Stomach (tissue), 19 donors: ENCODE results near the gene VIL1. TPM values are rescaled to one million over a fixed set of nuclear protein-coding genes. Genes with fewer than 3 reads are reported as not detected.
A peak's percentile ranks its signal among the peaks of the same experiment; 100 is the strongest.

Experiments used
- DNase-seq, 2 donors: peaks; one replicate each; pipeline versions ENCODE4 v3.0.0 to v3.0.0-alpha.2; 2013 to 2019
- H3K27ac ChIP-seq, 5 donors: fragments of 200-600 bp in 4 of 5; sonication (generic) in 4 of 5; one replicate each; pipeline ENCODE4 v1.5.1; 2013 to 2019; ENCODE audit warnings: mild to moderate bottlenecking in 1 of 5, moderate library complexity in 1 of 5
- H3K27me3 ChIP-seq, 3 donors: fragments of 200-600 bp; sonication (generic); one replicate each; pipeline ENCODE4 v1.5.1; 2017 to 2019; ENCODE audit warnings: mixed run types in 1 of 3
- H3K36me3 ChIP-seq, 4 donors: fragments of 200-600 bp; sonication (generic); 1 replicate in 3 of 4; 2 replicates in 1 of 4; pipeline ENCODE4 v1.5.1; 2016 to 2019
- H3K4me1 ChIP-seq, 4 donors: fragments of 200-600 bp; sonication (generic); one replicate each; pipeline ENCODE4 v1.5.1; 2016 to 2019
- H3K4me3 ChIP-seq, 4 donors: fragments of 200-600 bp; sonication (generic) in 3 of 4; one replicate each; pipeline ENCODE4 v1.5.1; 2016 to 2019; ENCODE audit warnings: mild to moderate bottlenecking in 1 of 4
- H3K9me3 ChIP-seq, 4 donors: fragments of 200-600 bp; sonication (generic); one replicate each; pipeline ENCODE4 v1.5.1; 2016 to 2019
- EP300 ChIP-seq: sonication (generic); formaldehyde crosslinking; IDR thresholded peaks from one replicate; pipeline ENCODE4 v1.6.1; 2017; ENCODE audit warnings: antibody characterized with exemption
- POLR2A ChIP-seq, 4 donors: fragments of 450-650 bp; IDR thresholded peaks; one replicate each; pipeline ENCODE4 v1.6.1; 2016; ENCODE audit warnings: antibody characterized with exemption in 4 of 4, control low read depth in 2 of 4, mild to moderate bottlenecking in 1 of 4, moderate library complexity in 1 of 4
- POLR2AphosphoS5 ChIP-seq, 3 donors: sonication (generic); formaldehyde crosslinking; IDR thresholded peaks; one replicate each; pipeline ENCODE4 v1.6.1; 2016; ENCODE audit warnings: antibody characterized with exemption in 3 of 3
- WGBS, 5 donors: extraction: QIAGEN DNeasy Blood & Tissue Kit in 3 of 5; methylation state at CpG; one replicate each; pipeline versions ENCODE4 v1.1.5 to v1.1.7; 2013 to 2018; 5-methylcytosine and 5-hydroxymethylcytosine counted together
- intact Hi-C: fragments of 100-400 bp; cut with DNase I; formaldehyde crosslinking; loops from one replicate; pipeline ENCODE4 v1.15.1; 2023; ENCODE audit warnings: low total_unique reads
- long read RNA-seq, 10 donors: transcript quantifications; one replicate each; lab custom pipeline, GENCODE V29; 2026
- polyA plus RNA-seq, 3 donors: library from polyadenylated mRNA; stranded (reverse); fragments of 200-250 nt; gene quantifications; one replicate each; pipeline ENCODE4 v1.2.3, GENCODE V29; 2013
- total RNA-seq, 5 donors: library from RNA; depleted of rRNA; stranded (reverse); fragments of >200 nt; gene quantifications; one replicate each; pipeline versions ENCODE4 v1.1.0 to v1.2.3, GENCODE V29; 2014 to 2016
- TF ChIP-seq, protein P1 (sequence below), 7 experiments: fragments of 450-650 bp in 4 of 7; fragments of 200-600 bp in 3 of 7; sonication (generic) in 3 of 7; IDR thresholded peaks; one replicate each; pipeline ENCODE4 v1.5.1; 2016 to 2019; ENCODE audit warnings: antibody characterized with exemption in 7 of 7, control low read depth in 2 of 7, mild to moderate bottlenecking in 1 of 7
- donor health status: healthy with polysubstance abuse.
- donor health status: Bipolar disorder and iron deficiency.
- donor health status: healthy.

VIL1 gene
- total RNA-seq (100 to 1,000 TPM in 1 of 5 donors, 10 to 100 TPM in 2, under 1 TPM in 1, not detected in 1; 0.43 to 120 (median 12.7) TPM), polyA plus RNA-seq (1 to 10 TPM in 2 of 3 donors, under 1 TPM in 1; 0.38 to 1.8 (median 1.1) TPM)
- long read RNA-seq, donor 1, full-length matches to known transcripts, result 1 of 1 reads
- long read RNA-seq, donor 1, partial matches to known transcripts, result 0 of 1 reads
- long read RNA-seq, donor 1, other reads (novel, unspliced or antisense), result 0 of 1 reads
- long read RNA-seq, donor 2, full-length matches to known transcripts, result 5 of 5 reads
- long read RNA-seq, donor 2, partial matches to known transcripts, result 0 of 5 reads
- long read RNA-seq, donor 2, other reads (novel, unspliced or antisense), result 0 of 5 reads
- long read RNA-seq, donor 3, result 0 reads
- long read RNA-seq, donor 4, result 0 reads
- long read RNA-seq, donor 5, result 0 reads
- long read RNA-seq, donor 6, result 0 reads
- long read RNA-seq, donor 7, full-length matches to known transcripts, result 6 of 13 reads
- long read RNA-seq, donor 7, partial matches to known transcripts, result 7 of 13 reads
- long read RNA-seq, donor 7, other reads (novel, unspliced or antisense), result 0 of 13 reads
- long read RNA-seq, donor 8, full-length matches to known transcripts, result 1 of 1 reads
- long read RNA-seq, donor 8, partial matches to known transcripts, result 0 of 1 reads
- long read RNA-seq, donor 8, other reads (novel, unspliced or antisense), result 0 of 1 reads
- long read RNA-seq, donor 9, result 0 reads
- long read RNA-seq, donor 10, full-length matches to known transcripts, result 4 of 9 reads
- long read RNA-seq, donor 10, partial matches to known transcripts, result 5 of 9 reads
- long read RNA-seq, donor 10, other reads (novel, unspliced or antisense), result 0 of 9 reads

DNA sequence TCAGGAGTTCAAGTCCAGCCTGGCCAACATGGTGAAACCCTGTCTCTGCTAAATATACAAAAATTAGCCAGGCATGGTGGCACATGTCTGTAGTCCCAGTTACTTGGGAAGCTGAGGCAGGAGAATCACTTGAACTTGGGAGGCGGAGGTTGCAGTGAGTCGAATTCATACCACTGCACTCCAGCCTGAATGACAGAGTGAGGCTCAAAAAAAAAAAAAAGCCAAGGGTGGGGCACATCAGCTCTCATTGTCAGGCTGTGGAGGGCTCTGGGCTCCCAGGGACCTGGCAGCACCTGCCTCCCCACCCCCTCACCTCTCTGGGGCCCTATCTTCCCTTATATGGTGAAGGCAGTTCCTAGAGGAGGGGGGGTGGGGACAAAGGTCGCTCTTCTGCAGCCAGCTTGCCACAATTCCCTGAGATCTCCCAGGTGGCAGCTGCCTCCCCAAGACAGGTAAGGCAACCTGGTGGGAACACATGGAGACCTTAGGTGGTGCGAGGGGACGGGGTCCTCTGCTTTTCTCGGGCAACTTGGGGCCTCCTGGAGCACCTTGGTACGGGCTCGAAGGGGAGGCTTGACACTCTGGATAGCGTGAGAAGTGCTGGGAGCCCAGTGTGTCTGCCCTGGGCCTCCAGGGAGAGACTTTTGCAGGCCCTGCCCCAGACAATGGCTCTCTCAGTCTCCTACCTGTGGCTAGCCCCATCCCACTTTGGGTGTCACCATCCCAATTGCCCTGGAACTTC is at the start of gene VIL1:
TSS of gene VIL1 (plus strand) at position 407 of the 742 bp plus-strand sequence. CDS start 4,656 bp downstream, outside the sequence.
- no peak within 1 kb of the TSS for H3K4me3 ChIP-seq
- no peaks in the 10 kb centered on the region for H3K9me3 ChIP-seq
- H3K4me1 ChIP-seq, result peaks cover 0 to 9% (median 3%) of the 10 kb centered on the region in 4 donors
- WGBS, 5 donors, result 44 to 77% (median 55%) methylated on average over 3 to 9 of the region's 9 CpGs
- no peaks in the 10 kb centered on the region for H3K36me3 ChIP-seq
- intact Hi-C loops, result no loop called here
- H3K27me3 ChIP-seq, result no peaks in the 10 kb centered on the region
- peak in 1 of 2 donors; percentile 89 for DNase-seq
- TF ChIP-seq EP300, result no peak
- TF ChIP-seq POLR2AphosphoS5 (IDR thresholded peaks at IDR 0.05), result no peak
- no peak for TF ChIP-seq POLR2A (IDR thresholded peaks at IDR 0.05)
- H3K27ac ChIP-seq, result no peak within 1 kb of the TSS

DNA sequence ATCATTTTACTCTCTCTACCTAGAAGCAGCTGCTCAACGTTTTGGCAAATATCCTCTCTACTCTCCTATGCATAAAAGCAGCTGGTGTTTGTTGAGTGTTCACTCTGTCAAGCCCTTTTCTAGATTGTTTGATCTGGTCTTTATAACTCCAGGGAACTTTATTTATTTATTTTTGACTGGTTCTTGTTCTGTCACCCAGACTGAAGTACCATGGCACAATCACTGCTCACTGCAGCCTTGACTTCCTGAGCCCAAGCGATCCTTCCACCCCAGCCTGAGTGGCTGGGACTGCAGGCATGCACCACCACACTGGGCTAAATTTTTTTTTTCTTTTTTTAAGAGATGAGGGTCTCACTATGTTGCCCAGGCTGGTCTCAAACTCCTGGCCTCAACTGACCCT is 49.6 kb upstream of the VIL1 start:
- Histone ChIP-seq H3K4me3 (no peak overlapping the region), H3K9me3 (peaks cover 0 to 6% (median 0%) of the 10 kb centered on the region in 4 donors), H3K36me3 (no peaks in the 10 kb centered on the region), H3K4me1 (peaks cover 9 to 36% (median 29%) of the 10 kb centered on the region in 4 donors), H3K27me3 (no peaks in the 10 kb centered on the region), H3K27ac (peak overlapping the region; percentile 29 to 98 (median 97))
- no peak for TF ChIP-seq EP300
- DNase-seq, result no peak
- intact Hi-C loops, result no loop called here
- 21 to 36% (median 25%) methylated on average over 2 of the region's 2 CpGs for WGBS, 5 donors

DNA sequence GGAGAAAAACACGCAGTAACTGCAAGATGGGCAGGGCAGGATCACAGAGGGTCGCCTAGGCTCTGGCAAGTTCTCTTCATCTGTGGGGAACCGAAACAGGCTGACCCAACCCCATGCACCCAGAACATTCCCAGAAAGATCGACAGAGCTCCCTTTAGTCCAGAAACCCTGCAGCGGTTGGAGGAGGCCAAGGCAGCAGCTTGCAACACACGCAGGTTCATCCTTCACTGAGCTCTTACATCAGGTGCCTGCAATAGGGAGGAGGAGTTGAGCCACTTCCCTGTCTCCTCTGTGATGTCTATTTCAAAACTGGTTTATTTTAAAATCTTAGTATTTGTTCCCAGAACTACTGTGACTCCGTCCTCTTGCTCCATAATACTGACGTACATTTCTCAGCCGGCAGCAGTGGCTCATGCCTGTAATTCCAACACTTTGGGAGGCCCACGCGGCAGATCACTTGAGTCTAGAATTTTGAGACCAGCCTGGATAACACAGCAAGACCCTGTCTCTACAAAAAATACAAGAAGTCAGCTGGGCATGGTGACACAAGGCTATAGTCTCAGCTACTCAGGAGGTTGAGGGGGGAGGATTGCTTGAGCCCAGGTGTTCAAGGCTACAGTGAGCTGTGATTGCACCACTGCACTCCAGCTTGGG is 48.4 kb upstream of the VIL1 start:
- intact Hi-C loops, result no loop called here
- DNase-seq, result peak in 1 of 2 donors; percentile 53

GRCh38 chr2:218371983-218372350 is 47.0 kb upstream of the VIL1 start:
- intact Hi-C loops, result no loop called here
- DNase-seq, result no peak
- Histone ChIP-seq H3K36me3 (no peaks in the 10 kb centered on the region), H3K4me3 (no peak overlapping the region), H3K9me3 (no peaks in the 10 kb centered on the region), H3K27ac (peak overlapping the region in 4 of 5 donors; percentile 71 to 98 (median 96)), H3K27me3 (no peaks in the 10 kb centered on the region), H3K4me1 (peaks cover 9 to 36% (median 27%) of the 10 kb centered on the region in 4 donors)
- TF ChIP-seq POLR2A (IDR thresholded peaks at IDR 0.05) (no peak), POLR2AphosphoS5 (IDR thresholded peaks at IDR 0.05) (no peak), EP300 (no peak)
- TF ChIP-seq, protein P1, sequence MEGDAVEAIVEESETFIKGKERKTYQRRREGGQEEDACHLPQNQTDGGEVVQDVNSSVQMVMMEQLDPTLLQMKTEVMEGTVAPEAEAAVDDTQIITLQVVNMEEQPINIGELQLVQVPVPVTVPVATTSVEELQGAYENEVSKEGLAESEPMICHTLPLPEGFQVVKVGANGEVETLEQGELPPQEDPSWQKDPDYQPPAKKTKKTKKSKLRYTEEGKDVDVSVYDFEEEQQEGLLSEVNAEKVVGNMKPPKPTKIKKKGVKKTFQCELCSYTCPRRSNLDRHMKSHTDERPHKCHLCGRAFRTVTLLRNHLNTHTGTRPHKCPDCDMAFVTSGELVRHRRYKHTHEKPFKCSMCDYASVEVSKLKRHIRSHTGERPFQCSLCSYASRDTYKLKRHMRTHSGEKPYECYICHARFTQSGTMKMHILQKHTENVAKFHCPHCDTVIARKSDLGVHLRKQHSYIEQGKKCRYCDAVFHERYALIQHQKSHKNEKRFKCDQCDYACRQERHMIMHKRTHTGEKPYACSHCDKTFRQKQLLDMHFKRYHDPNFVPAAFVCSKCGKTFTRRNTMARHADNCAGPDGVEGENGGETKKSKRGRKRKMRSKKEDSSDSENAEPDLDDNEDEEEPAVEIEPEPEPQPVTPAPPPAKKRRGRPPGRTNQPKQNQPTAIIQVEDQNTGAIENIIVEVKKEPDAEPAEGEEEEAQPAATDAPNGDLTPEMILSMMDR (IDR thresholded peaks at IDR 0.05), result no peak

More for the DNA sequence above, 48.4 kb upstream of the VIL1 start:
- TF ChIP-seq POLR2AphosphoS5 (IDR thresholded peaks at IDR 0.05) (peak; percentile 11 to 76 (median 76)), EP300 (peak; percentile 20)
- TF ChIP-seq, protein P1 (IDR thresholded peaks at IDR 0.05), result no peak
- 61 to 82% (median 79%) methylated on average over 11 of the region's 11 CpGs for WGBS, 5 donors
- Histone ChIP-seq H3K27me3 (no peaks in the 10 kb centered on the region), H3K36me3 (no peaks in the 10 kb centered on the region), H3K27ac (peak overlapping the region in 4 of 5 donors; percentile 96 to 98 (median 98)), H3K4me3 (no peak overlapping the region), H3K4me1 (peaks cover 9 to 36% (median 29%) of the 10 kb centered on the region in 4 donors), H3K9me3 (peaks cover 0 to 6% (median 0%) of the 10 kb centered on the region in 4 donors)
